ENCODE measurements around the gene EPHA10. TPM values are rescaled to one million over a fixed set of nuclear protein-coding genes. Genes with fewer than 3 reads are reported as not detected.

EPHA10 gene
- total and polyA plus RNA-seq, 3 donors from 2014 or later = 55.3 to 71.7 (median 64.2) TPM

DNA sequence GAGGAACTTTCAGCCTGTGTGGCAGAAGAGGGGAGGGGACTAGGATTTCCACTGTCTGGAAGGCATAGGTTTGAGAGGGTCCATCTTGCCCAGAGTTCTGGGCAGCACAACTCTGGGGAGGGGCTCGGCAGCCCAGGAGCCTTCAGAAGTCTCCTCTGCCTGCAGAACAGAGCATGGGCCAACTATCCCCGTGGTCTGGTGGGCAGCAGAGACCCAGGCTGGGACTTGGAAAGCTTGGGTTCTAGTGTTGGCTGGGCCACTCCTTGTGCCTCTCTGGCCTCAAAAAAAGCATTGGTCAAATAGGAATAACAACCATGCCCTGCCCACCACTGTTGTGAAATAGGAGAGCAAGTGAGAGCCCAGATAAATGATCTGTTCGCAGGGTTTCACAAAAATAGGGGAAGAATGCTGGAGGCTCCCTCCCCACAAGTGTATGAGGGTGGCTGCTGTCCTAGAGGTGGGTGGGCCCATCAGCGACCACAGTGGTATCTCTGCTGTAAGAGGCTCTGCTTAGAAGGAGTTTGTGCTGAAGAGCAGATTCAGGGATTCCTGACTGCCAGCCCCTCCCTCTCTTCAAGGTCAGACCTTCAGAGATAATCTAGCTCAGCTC lies 8.9 kb downstream of the EPHA10 start:
- intact Hi-C loops (cut with DNase I; ENCODE audit: low total_unique reads) = no loop called here
- Histone ChIP-seq H3K36me3 (ENCODE audit: low read depth, missing control alignments) (no peaks in the 10 kb centered on the region), H3K4me1 (peaks cover 11% of the 10 kb centered on the region), H3K27me3 (no peaks in the 10 kb centered on the region), H3K9me3 (no peaks in the 10 kb centered on the region), H3K4me3 (no peak overlapping the region), H3K27ac (no peak overlapping the region)
- DNase-seq = no peak
- no peak for TF ChIP-seq POLR2A (IDR thresholded peaks at IDR 0.05)
- TF ChIP-seq, protein P1, sequence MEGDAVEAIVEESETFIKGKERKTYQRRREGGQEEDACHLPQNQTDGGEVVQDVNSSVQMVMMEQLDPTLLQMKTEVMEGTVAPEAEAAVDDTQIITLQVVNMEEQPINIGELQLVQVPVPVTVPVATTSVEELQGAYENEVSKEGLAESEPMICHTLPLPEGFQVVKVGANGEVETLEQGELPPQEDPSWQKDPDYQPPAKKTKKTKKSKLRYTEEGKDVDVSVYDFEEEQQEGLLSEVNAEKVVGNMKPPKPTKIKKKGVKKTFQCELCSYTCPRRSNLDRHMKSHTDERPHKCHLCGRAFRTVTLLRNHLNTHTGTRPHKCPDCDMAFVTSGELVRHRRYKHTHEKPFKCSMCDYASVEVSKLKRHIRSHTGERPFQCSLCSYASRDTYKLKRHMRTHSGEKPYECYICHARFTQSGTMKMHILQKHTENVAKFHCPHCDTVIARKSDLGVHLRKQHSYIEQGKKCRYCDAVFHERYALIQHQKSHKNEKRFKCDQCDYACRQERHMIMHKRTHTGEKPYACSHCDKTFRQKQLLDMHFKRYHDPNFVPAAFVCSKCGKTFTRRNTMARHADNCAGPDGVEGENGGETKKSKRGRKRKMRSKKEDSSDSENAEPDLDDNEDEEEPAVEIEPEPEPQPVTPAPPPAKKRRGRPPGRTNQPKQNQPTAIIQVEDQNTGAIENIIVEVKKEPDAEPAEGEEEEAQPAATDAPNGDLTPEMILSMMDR (IDR thresholded peaks at IDR 0.05) = no peak
- WGBS, 2 donors = 43 to 57% methylated on average over 4 of the region's 4 CpGs

DNA sequence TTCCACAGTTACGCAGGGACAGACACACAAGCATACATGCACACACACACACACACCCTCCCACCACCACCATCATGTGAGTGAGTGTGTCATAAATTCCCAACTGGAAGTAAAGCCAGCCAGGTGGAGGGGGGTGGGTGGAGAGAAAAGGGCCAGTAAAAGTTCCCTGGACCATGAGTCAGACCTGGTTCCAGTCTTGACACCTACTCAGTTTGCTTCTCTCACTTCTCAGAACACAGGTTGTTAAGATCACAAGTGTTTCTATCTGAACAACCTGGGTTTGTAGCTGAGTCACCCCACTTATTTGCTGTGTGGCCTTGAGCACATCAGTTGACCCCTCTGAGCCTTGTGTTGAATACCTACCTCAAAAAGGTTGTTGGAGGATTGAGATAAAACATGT lies 9.6 kb downstream of the EPHA10 start:
- no peak overlapping the region for H3K4me3 ChIP-seq
- H3K4me1 ChIP-seq = peaks cover 11% of the 10 kb centered on the region
- intact Hi-C loops (cut with DNase I; ENCODE audit: low total_unique reads) = no loop called here
- H3K27ac ChIP-seq = no peak overlapping the region
- H3K9me3 ChIP-seq = no peaks in the 10 kb centered on the region
- 92% methylated on average over 1 of the region's 1 CpG; no CpG with 5 or more reads in 1 of the 2 donors for WGBS, 2 donors
- no peaks in the 10 kb centered on the region for H3K27me3 ChIP-seq
- no peaks in the 10 kb centered on the region for H3K36me3 ChIP-seq (ENCODE audit: low read depth, missing control alignments)
- no peak for DNase-seq
- no peak for TF ChIP-seq POLR2A (IDR thresholded peaks at IDR 0.05)
- TF ChIP-seq, protein P1 (IDR thresholded peaks at IDR 0.05) = no peak

- intact Hi-C loops (cut with DNase I; ENCODE audit: low total_unique reads) = no loop called here
- no peak for TF ChIP-seq POLR2A (IDR thresholded peaks at IDR 0.05)
- TF ChIP-seq, protein P1 (IDR thresholded peaks at IDR 0.05) = no peak
- Histone ChIP-seq H3K27me3 (no peaks in the 10 kb centered on the region), H3K9me3 (no peaks in the 10 kb centered on the region), H3K4me1 (peaks cover 11% of the 10 kb centered on the region), H3K27ac (no peak overlapping the region), H3K4me3 (peak overlapping the region; percentile 46 to 53), H3K36me3 (ENCODE audit: low read depth, missing control alignments) (no peaks in the 10 kb centered on the region)
- DNase-seq = no peak
- WGBS, 2 donors = 3 to 4% methylated on average over 33 to 51 of the region's 52 CpGs
Observed at GRCh38 chr1:37753473-37754321, 11.2 kb downstream of the EPHA10 start.

- H3K27me3 ChIP-seq = no peaks in the 10 kb centered on the region
- TF ChIP-seq, protein P1 (IDR thresholded peaks at IDR 0.05) = no peak
- TF ChIP-seq POLR2A (IDR thresholded peaks at IDR 0.05) = no peak
- H3K9me3 ChIP-seq = no peaks in the 10 kb centered on the region
- no peak overlapping the region for H3K27ac ChIP-seq
- DNase-seq = peak; percentile 55
- H3K4me3 ChIP-seq = peak overlapping the region; percentile 46 to 53
- intact Hi-C loops (cut with DNase I; ENCODE audit: low total_unique reads) = no loop called here
- peaks cover 11% of the 10 kb centered on the region for H3K4me1 ChIP-seq
- 1% methylated on average over 9 to 29 of the region's 105 CpGs for whole genome bisulfite sequencing, 2 donors
- no peaks in the 10 kb centered on the region for H3K36me3 ChIP-seq (ENCODE audit: low read depth, missing control alignments)
Observed at GRCh38 chr1:37752583-37753471, 12.1 kb downstream of the EPHA10 start.

Measured in testis (tissue), 3 donors.